MM.1S (cell line): ENCODE data around the gene MAGEB4.
"Not testable (repeated sequence)": the region's sequence is repeated elsewhere in the genome, so short reads cannot be mapped to it uniquely, and the experiment has no call there.

Experiments
- DNase-seq: peaks from one replicate; pipeline ENCODE4 v3.0.0-alpha.2; 2015
- H2AFZ ChIP-seq: fragments of 300-600 bp; sonication (generic); 2 replicates; pipeline ENCODE4 v1.6.0; 2016; ENCODE audit warnings: antibody characterized with exemption, low read length
- H3F3A ChIP-seq: fragments of 300-600 bp; sonication (generic); 2 replicates; pipeline ENCODE4 v1.6.1; 2016; ENCODE audit warnings: mild to moderate bottlenecking, antibody characterized with exemption, low read length, moderate library complexity, mixed read lengths; ENCODE audit not compliant: insufficient read depth
- H3K27ac ChIP-seq: fragments of 300-600 bp; sonication (generic); 2 replicates; pipeline ENCODE4 v1.5.1; 2016; ENCODE audit warnings: mild to moderate bottlenecking, low read length
- H3K27me3 ChIP-seq: fragments of 300-600 bp; sonication (generic); replicated peaks from 2 replicates; pipeline ENCODE4 v1.6.0; 2016; ENCODE audit warnings: low read length; ENCODE audit not compliant: insufficient read depth
- H3K36me3 ChIP-seq: fragments of 300-600 bp; sonication (generic); replicated peaks from 2 replicates; pipeline ENCODE4 v1.6.1; 2016; ENCODE audit warnings: mild to moderate bottlenecking, low read length, mixed read lengths; ENCODE audit not compliant: insufficient read depth
- H3K4me1 ChIP-seq: fragments of 300-600 bp; sonication (generic); 2 replicates; pipeline ENCODE4 v1.6.1; 2016; ENCODE audit warnings: low read length, mixed read lengths
- H3K4me2 ChIP-seq: fragments of 300-600 bp; sonication (generic); 2 replicates; pipeline ENCODE4 v1.6.0; 2016; ENCODE audit warnings: low read depth, low read length
- H3K4me3 ChIP-seq: fragments of 300-600 bp; sonication (generic); 2 replicates; pipeline ENCODE4 v1.5.1; 2016; ENCODE audit warnings: low read length, mixed read lengths
- H3K79me2 ChIP-seq: fragments of 300-600 bp; sonication (generic); 2 replicates; pipeline ENCODE4 v1.6.1; 2016; ENCODE audit warnings: mixed run types, low read length, mixed read lengths
- H3K9ac ChIP-seq: fragments of 300-600 bp; sonication (generic); 2 replicates; pipeline ENCODE4 v1.6.1; 2016; ENCODE audit warnings: low read length, mixed read lengths
- H3K9me2 ChIP-seq: fragments of 300-600 bp; sonication (generic); replicated peaks from 2 replicates; pipeline ENCODE4 v1.6.1; 2016; ENCODE audit warnings: mild to moderate bottlenecking, low read length, mixed read lengths; ENCODE audit not compliant: insufficient read depth
- H3K9me3 ChIP-seq: fragments of 300-600 bp; sonication (generic); replicated peaks from 2 replicates; pipeline ENCODE4 v1.6.1; 2016; ENCODE audit warnings: mild to moderate bottlenecking, low read length, mixed read lengths; ENCODE audit not compliant: insufficient read depth
- H4K20me1 ChIP-seq: fragments of 300-600 bp; sonication (generic); 2 replicates; pipeline ENCODE4 v1.6.1; 2016; ENCODE audit warnings: mild to moderate bottlenecking, low read length, moderate library complexity, mixed read lengths; ENCODE audit not compliant: insufficient read depth
- EZH2 ChIP-seq: fragments of 300-600 bp; sonication (generic); optimal IDR thresholded peaks from 2 replicates; pipeline ENCODE3; 2017; ENCODE audit warnings: low read depth, mild to moderate bottlenecking, antibody characterized with exemption, low read length, mixed read lengths
- EZH2phosphoT487 ChIP-seq: fragments of 300-600 bp; sonication (generic); IDR thresholded peaks from 2 replicates; pipeline ENCODE4 v1.6.1; 2018; ENCODE audit warnings: antibody characterized with exemption, low read length
- TF ChIP-seq, protein P1 (sequence below): fragments of 300-600 bp; sonication (generic); IDR thresholded peaks from 2 replicates; pipeline ENCODE4 v1.5.1; 2016; ENCODE audit warnings: antibody characterized with exemption, low read length, mixed read lengths

Gene MAGEB4, protein sequence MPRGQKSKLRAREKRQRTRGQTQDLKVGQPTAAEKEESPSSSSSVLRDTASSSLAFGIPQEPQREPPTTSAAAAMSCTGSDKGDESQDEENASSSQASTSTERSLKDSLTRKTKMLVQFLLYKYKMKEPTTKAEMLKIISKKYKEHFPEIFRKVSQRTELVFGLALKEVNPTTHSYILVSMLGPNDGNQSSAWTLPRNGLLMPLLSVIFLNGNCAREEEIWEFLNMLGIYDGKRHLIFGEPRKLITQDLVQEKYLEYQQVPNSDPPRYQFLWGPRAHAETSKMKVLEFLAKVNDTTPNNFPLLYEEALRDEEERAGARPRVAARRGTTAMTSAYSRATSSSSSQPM

DNA sequence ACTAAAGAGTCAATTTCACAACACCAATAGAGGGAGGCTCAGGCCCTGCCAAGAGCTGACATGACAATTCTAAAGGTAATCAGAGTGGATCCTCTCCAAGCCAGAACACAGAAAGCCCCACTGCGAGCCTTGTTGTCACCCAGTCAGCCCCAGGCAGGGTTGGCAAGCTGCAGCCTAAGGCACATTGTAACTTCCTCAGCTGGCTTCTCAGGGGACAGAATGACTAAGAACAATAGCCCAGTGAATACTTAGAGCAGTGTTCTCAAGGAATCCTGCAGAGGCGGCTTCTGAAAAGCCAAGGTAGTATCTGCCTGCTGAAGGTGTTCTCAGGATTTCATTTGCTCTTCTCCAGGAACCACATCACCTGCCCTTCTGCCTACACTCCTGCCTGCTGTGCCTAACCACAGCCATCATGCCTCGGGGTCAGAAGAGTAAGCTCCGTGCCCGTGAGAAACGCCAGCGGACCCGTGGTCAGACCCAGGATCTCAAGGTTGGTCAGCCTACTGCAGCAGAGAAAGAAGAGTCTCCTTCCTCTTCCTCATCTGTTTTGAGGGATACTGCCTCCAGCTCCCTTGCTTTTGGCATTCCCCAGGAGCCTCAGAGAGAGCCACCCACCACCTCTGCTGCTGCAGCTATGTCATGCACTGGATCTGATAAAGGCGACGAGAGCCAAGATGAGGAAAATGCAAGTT is at the start of gene MAGEB4:
Gene MAGEB4 (plus strand): TSS at position 277 of the 692 bp plus-strand sequence. CDS start 136 bp downstream, at position 413.
- Histone ChIP-seq H3K36me3 (no peaks in the 10 kb centered on the region), H3K27ac (no peak within 1 kb of the TSS), H3K79me2 (no peaks in the 10 kb centered on the region), H3F3A (no peaks in the 10 kb centered on the region), H3K9me3 (no peaks in the 10 kb centered on the region), H3K4me1 (no peaks in the 10 kb centered on the region), H2AFZ (no peak within 1 kb of the TSS), H3K27me3 (no peaks in the 10 kb centered on the region), H3K9ac (no peak within 1 kb of the TSS), H3K9me2 (no peaks in the 10 kb centered on the region), H3K4me3 (no peak within 1 kb of the TSS), H4K20me1 (no peaks in the 10 kb centered on the region), H3K4me2 (no peak within 1 kb of the TSS)
- TF ChIP-seq EZH2 (no peak), EZH2phosphoT487 (no peak)
- TF ChIP-seq, protein P1, sequence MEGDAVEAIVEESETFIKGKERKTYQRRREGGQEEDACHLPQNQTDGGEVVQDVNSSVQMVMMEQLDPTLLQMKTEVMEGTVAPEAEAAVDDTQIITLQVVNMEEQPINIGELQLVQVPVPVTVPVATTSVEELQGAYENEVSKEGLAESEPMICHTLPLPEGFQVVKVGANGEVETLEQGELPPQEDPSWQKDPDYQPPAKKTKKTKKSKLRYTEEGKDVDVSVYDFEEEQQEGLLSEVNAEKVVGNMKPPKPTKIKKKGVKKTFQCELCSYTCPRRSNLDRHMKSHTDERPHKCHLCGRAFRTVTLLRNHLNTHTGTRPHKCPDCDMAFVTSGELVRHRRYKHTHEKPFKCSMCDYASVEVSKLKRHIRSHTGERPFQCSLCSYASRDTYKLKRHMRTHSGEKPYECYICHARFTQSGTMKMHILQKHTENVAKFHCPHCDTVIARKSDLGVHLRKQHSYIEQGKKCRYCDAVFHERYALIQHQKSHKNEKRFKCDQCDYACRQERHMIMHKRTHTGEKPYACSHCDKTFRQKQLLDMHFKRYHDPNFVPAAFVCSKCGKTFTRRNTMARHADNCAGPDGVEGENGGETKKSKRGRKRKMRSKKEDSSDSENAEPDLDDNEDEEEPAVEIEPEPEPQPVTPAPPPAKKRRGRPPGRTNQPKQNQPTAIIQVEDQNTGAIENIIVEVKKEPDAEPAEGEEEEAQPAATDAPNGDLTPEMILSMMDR, result no peak
- DNase-seq, result no peak

DNA sequence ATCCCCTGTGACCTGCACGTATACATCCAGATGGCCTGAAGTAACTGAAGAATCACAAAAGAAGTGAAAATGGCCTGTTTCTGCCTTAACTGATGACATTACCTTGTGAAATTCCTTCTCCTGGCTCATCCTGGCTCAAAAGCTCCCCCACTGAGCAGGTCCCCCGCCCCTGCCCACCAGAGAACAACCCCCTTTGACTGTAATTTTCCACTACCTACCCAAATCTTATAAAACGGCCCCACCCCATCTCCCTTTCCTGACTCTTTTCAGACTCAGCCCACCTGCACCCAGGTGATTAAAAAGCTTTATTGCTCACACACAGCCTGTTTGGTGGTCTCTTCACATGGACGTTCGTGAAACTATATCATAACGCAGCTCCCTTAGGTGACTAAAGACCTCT is 47.9 kb upstream of the MAGEB4 start:
- not testable (repeated sequence) for H3K27ac ChIP-seq, H3K27me3 ChIP-seq, H3K36me3 ChIP-seq, H3K9ac ChIP-seq, H3K79me2 ChIP-seq, H3K4me1 ChIP-seq, H3K9me3 ChIP-seq, H3K4me2 ChIP-seq, H2AFZ ChIP-seq, DNase-seq, H3K9me2 ChIP-seq, H4K20me1 ChIP-seq, H3K4me3 ChIP-seq, H3F3A ChIP-seq

DNA sequence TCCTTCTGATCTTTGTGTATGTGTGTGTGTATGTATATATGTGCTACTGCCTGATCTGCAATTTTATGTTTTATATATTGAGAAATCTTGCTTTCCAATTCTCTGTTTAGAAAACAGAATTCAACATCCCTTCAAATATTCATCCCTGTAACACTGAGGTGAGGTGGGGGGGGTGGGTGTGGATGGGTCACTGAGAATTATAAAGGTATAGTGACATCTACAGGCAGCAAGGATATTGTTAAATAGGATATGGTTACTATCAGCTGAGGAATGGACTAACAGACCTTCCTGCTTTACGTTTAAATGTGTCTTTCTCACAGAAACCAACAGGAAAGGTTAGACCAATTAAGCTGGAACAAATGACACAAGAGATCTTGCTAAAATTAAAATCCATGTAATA is 45.5 kb upstream of the MAGEB4 start:
- Histone ChIP-seq H2AFZ (no peak overlapping the region), H3F3A (no peaks in the 10 kb centered on the region), H3K36me3 (no peaks in the 10 kb centered on the region), H3K9me2 (no peaks in the 10 kb centered on the region), H3K9me3 (no peaks in the 10 kb centered on the region), H3K27me3 (no peaks in the 10 kb centered on the region), H3K4me2 (no peak overlapping the region), H3K9ac (no peak overlapping the region), H3K79me2 (no peaks in the 10 kb centered on the region), H3K27ac (no peak overlapping the region), H3K4me1 (no peaks in the 10 kb centered on the region), H3K4me3 (no peak overlapping the region), H4K20me1 (no peaks in the 10 kb centered on the region)
- peak; percentile 17 for DNase-seq
- TF ChIP-seq EZH2, result no peak
- TF ChIP-seq, protein P1, result peak; percentile 26; the same call in 1 of the 2 replicates

DNA sequence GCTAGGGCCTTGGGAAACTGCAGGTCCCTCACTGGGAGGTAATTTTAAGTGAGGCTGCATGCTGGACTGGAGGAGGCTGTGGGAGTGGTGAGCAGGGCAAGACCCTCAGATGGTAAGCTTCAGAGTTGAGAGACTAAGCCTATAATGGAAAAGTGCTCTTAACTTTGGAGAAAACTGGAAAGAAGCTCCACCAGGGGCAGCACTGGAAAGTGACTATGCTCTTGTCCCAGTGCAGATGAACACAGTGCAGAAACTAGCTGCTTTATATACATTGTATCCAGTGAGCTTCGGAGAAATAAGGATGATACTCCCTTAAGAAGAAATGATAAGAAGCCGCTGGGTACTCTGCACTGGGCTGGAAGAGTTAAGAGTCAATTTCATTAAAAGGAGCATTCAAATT is 29.6 kb upstream of the MAGEB4 start:
- Histone ChIP-seq H3K9ac (no peak overlapping the region), H3K4me1 (no peaks in the 10 kb centered on the region), H3K9me2 (no peaks in the 10 kb centered on the region), H3K36me3 (no peaks in the 10 kb centered on the region), H3K79me2 (no peaks in the 10 kb centered on the region), H3K9me3 (no peaks in the 10 kb centered on the region), H4K20me1 (no peaks in the 10 kb centered on the region), H2AFZ (no peak overlapping the region), H3F3A (no peaks in the 10 kb centered on the region), H3K27ac (no peak overlapping the region), H3K4me2 (no peak overlapping the region), H3K27me3 (no peaks in the 10 kb centered on the region), H3K4me3 (no peak overlapping the region)
- no peak for DNase-seq
- no peak for TF ChIP-seq EZH2phosphoT487
- TF ChIP-seq, protein P1, result no peak
- no peak for TF ChIP-seq EZH2
